Mesothelial cell of epicardium (in vitro differentiated cells): ENCODE results near the gene REX1BD. TPM values are rescaled to one million over a fixed set of nuclear protein-coding genes. Genes with fewer than 3 reads are reported as not detected.

Experiments used
- DNase-seq, 2 experiments: peaks; one replicate each; pipeline ENCODE4 v3.0.0; 2021; ENCODE audit warnings: low spot score in 2 of 2; ENCODE audit not compliant: unreplicated experiment in 2 of 2
- H3K27ac Mint-ChIP-seq: 2 replicates; pipeline ENCODE4 v1.8.0; 2021; ENCODE audit warnings: mixed read lengths
- H3K27me3 Mint-ChIP-seq: 2 replicates; pipeline ENCODE4 v1.8.0; 2021; ENCODE audit warnings: low read depth, mixed read lengths
- H3K36me3 Mint-ChIP-seq: 2 replicates; pipeline ENCODE4 v1.8.0; 2021; ENCODE audit warnings: mixed read lengths
- H3K4me1 Mint-ChIP-seq: 2 replicates; pipeline ENCODE4 v1.8.0; 2021; ENCODE audit warnings: mixed read lengths
- H3K4me3 Mint-ChIP-seq: 2 replicates; pipeline ENCODE4 v1.8.0; 2021; ENCODE audit warnings: mild to moderate bottlenecking, moderate library complexity, mixed read lengths
- H3K9me3 Mint-ChIP-seq: 2 replicates; pipeline ENCODE4 v1.8.0; 2021; ENCODE audit warnings: mixed read lengths
- CTCF ChIP-seq: fragments of 200-600 bp; sonication (generic); IDR thresholded peaks from one replicate; pipeline ENCODE4 v1.5.0; 2021; ENCODE audit warnings: antibody characterized with exemption; ENCODE audit not compliant: unreplicated experiment
- total RNA-seq: library from RNA; stranded (reverse); gene quantifications from 3 replicates; pipeline ENCODE4 v1.2.1, GENCODE V29; 2021

Gene REX1BD
- total RNA-seq, 1 donor from 2014 or later, result 58.8 TPM

GRCh38 chr19:18606281-18607225 lies 18.0 kb downstream of the REX1BD start, which contains the start of gene CRLF1:
Gene CRLF1 (minus strand): TSS chr19:18606799. CDS start chr19:18606656, 143 bp downstream.
- no peaks in the 10 kb centered on the region for H3K9me3 Mint-ChIP-seq
- H3K27me3 Mint-ChIP-seq, result peaks cover 84% of the 10 kb centered on the region
- H3K27ac Mint-ChIP-seq, result no peak within 1 kb of the TSS
- peak within 1 kb of the TSS; percentile 22 for H3K4me3 Mint-ChIP-seq
- DNase-seq, result no peak
- H3K4me1 Mint-ChIP-seq, result peaks cover 22% of the 10 kb centered on the region
- no peaks in the 10 kb centered on the region for H3K36me3 Mint-ChIP-seq
- no peak for TF ChIP-seq CTCF

- DNase-seq, result no peak
- Mint-ChIP-seq H3K9me3 (no peaks in the 10 kb centered on the region), H3K27ac (no peak overlapping the region), H3K36me3 (no peaks in the 10 kb centered on the region), H3K4me3 (peak overlapping the region; percentile 22), H3K27me3 (peaks cover 82% of the 10 kb centered on the region), H3K4me1 (peaks cover 28% of the 10 kb centered on the region)
- no peak for TF ChIP-seq CTCF
These were observed 18.9 kb downstream of the REX1BD start for GRCh38 chr19:18607226-18608101.

- Mint-ChIP-seq H3K4me1 (peaks cover 27% of the 10 kb centered on the region), H3K4me3 (no peak overlapping the region)
- DNase-seq, result no peak
These were observed 19.7 kb downstream of the REX1BD start for GRCh38 chr19:18608102-18608804.

GRCh38 chr19:18608805-18609716 lies 20.5 kb downstream of the REX1BD start:
- no peaks in the 10 kb centered on the region for H3K36me3 Mint-ChIP-seq
- H3K4me3 Mint-ChIP-seq, result no peak overlapping the region
- peaks cover 84% of the 10 kb centered on the region for H3K27me3 Mint-ChIP-seq
- H3K9me3 Mint-ChIP-seq, result no peaks in the 10 kb centered on the region
- no peak for TF ChIP-seq CTCF
- no peak overlapping the region for H3K27ac Mint-ChIP-seq
- no peak for DNase-seq
- H3K4me1 Mint-ChIP-seq, result peaks cover 29% of the 10 kb centered on the region

More at GRCh38 chr19:18608102-18608804, 19.7 kb downstream of the REX1BD start:
- no peak for TF ChIP-seq CTCF
- no peaks in the 10 kb centered on the region for H3K9me3 Mint-ChIP-seq
- H3K27me3 Mint-ChIP-seq, result peaks cover 81% of the 10 kb centered on the region
- no peaks in the 10 kb centered on the region for H3K36me3 Mint-ChIP-seq
- H3K27ac Mint-ChIP-seq, result no peak overlapping the region
